HG02759 (cell line): ENCODE results near the gene GRAP2.

Experiments
- ATAC-seq: cut with Tn5 transposase; IDR thresholded peaks from one replicate; pipeline ENCODE4 v1.9.1; 2021; ENCODE audit warnings: mild to moderate bottlenecking, moderate library complexity; ENCODE audit not compliant: unreplicated experiment

The GRAP2 gene

GRCh38 chr22:40007853-40008710, 107.2 kb downstream of the GRAP2 start:
- no peak for ATAC-seq

DNA sequence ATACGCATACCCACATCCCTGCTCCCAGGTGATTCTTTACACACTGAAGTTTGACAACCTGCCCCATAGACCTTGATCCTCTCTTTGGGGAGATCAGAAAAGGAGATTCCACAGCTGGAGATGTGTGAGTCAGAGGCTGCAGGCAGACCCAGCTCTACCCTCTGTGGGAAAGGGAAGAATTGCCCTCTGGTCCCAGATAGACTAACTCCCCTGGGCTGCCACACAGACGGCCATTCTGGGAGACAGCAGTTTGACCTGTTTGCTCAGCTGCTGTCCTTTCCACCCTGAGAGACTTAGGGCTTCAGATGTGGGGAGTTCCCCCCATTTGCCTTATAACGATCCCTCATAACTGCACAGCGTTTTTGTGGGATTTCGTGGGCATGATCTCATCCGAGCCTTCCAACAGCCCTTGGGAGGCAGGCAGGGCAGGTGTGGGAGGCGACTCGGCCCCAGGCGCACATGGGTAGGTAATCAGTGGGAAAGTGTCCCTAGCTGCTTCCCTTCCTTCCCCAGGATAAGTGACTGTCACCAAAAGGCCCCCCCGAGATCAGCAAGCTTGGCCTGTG, 107.9 kb downstream of the GRAP2 start:
- no peak for ATAC-seq

DNA sequence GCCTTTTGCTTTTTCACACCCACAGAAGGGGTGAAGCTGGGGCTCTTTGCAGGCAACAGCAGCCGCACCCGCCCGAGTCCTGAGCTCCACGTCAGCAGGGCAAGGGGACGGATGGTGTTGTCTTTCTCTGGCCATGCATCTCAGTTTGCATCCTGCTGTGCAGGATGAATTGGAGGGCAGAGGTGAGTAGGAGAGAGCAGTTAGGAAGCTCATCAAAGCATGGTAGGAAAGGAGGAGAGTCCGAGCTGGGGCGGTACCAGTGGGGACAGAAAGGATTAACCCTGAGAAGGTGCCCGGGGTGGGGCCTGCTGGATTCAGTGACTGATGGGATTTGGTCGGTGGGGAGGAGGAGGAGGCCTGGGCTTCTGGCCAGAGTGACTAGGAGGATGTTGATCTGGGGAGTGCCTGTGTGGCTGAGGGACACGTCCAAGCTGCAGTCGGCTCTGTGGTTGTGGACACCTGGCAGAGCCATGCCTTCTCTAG, 108.4 kb downstream of the GRAP2 start:
- no peak for ATAC-seq

- no peak for ATAC-seq
Measured at GRCh38 chr22:40009951-40010671, 109.2 kb downstream of the GRAP2 start.

GRCh38 chr22:40010746-40011145, 109.9 kb downstream of the GRAP2 start:
- ATAC-seq = no peak

DNA sequence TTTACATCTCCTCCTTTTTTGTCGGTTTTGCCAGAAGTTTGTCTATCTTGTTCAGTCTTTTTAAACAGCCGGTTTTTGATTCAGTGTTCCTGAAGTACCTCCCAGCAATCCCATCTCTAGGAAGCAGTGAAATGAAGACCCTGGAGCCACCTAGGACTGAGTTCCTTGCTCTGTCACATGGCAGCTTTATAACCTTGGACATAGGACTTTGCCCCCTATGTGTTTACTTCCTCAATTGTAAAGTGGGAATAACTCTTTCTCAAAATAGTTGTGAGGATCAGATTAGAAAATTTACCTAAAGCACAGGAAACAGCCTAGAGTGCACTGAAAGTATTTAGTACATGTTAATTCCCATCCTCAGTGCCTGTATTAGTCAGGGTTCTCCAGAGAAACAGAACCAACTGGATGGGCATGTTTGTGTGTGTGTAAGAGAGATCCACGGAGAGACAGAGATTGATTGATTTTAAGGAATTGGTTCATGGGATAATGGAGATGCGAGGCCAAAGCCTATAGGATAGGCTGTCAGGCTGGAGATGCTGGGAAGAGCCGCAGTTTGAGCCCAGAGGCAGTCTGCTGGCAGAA, 113.9 kb downstream of the GRAP2 start:
- ATAC-seq = no peak

GRCh38 chr22:40015358-40015976, 114.6 kb downstream of the GRAP2 start:
- no peak for ATAC-seq

GRCh38 chr22:40018051-40018450, 117.2 kb downstream of the GRAP2 start:
- ATAC-seq = no peak

DNA sequence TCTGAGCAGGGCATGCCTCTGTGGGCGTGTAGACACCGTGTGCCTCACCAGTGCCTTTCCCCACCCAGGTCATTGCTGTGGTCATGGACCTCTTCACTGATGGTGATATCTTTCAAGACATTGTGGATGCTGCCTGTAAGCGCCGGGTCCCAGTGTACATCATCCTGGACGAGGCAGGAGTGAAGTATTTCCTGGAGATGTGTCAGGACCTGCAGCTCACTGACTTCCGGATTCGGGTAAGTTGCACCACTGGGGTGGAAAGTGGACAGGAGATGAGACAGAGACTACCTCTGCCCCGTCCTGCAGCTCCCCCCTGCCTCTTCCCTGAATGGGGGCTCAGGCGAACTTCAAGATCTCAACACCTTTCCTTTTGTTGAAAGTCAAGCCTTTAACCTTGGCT, 118.2 kb downstream of the GRAP2 start:
- no peak for ATAC-seq

- ATAC-seq = no peak
Measured at GRCh38 chr22:40020956-40021355, 120.1 kb downstream of the GRAP2 start.

GRCh38 chr22:40021401-40022000, 120.6 kb downstream of the GRAP2 start:
- ATAC-seq = no peak

DNA sequence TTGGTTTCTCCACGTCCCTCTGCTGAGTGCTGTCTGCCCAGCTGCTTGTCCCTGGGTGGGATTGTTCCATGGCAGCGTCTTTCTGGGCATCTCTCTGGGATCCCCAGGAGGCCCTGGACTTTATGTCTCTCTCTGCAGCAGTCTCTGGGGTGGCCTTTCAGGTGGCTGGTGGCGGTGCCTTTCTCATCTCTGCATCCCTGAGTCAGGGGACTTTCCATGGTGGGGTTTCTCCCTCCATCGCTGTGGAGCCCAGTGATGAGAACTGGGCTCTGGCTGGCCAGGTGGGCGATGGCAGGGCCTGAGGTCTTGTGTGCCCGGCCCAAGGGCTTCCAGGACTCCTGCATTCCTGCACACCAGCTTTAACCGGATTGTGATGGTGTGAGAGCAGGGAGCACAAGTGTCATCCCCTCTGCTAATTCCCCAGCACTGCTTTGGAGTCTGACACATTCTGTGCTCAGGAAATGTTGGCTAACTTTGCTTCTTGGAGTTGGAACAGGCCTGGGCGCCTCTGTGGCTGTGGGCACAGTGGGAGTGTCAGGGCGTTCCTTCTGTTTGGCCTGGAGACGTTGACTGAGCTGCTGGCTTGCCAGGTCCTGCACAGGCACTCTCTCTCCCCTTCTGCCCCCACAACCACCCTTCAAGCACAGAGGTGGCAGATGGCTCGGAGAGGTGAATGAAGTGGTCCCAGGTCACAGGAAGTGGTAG, 121.8 kb downstream of the GRAP2 start:
- ATAC-seq = no peak
